K562 (cell line): Measurements from ENCODE around the gene PLAGL1. TPM values are rescaled to one million over a fixed set of nuclear protein-coding genes. Genes with fewer than 3 reads are reported as not detected.
A peak's percentile ranks its signal among the peaks of the same experiment; 100 is the strongest.

Experiments
- BCL6 ChIP-seq: fragments of 250-450 bp; sonication (Bioruptor Pico); IDR thresholded peaks from 2 replicates; pipeline ENCODE4 v1.4.0; 2020
- GABPA ChIP-seq: fragments of 200-800 bp; sonication (Bioruptor generic); conservative IDR thresholded peaks from 2 replicates; pipeline ENCODE4 v1.6.1; 2016; ENCODE audit warnings: low read depth, missing genetic modification characterization, missing compliant biosample characterization
- HDAC1 ChIP-seq, 2 experiments: fragments of 450-650 bp; IDR thresholded peaks; 2 replicates each; pipeline ENCODE4 v1.6.1; 2016 to 2017; ENCODE audit warnings: inconsistent platforms in 1 of 2, mild to moderate bottlenecking in 1 of 2, moderate library complexity in 1 of 2
- HNRNPK ChIP-seq: fragments of 200-400 bp; formaldehyde crosslinking; IDR thresholded peaks from one replicate; pipeline ENCODE4 v1.6.1; 2018; ENCODE audit warnings: mild to moderate bottlenecking, low read depth, low read length; ENCODE audit not compliant: poor library complexity, severe bottlenecking
- JUND ChIP-seq, 2 experiments: IDR thresholded peaks; 2 replicates in 1 of 2; 3 replicates in 1 of 2; pipeline ENCODE4 v1.6.1; 2011; ENCODE audit warnings: borderline replicate concordance in 2 of 2, low read depth in 2 of 2, low read length in 2 of 2, improper control_type of control experiment in 1 of 2, missing biosample characterization in 1 of 2, missing genetic modification characterization in 1 of 2, missing genetic modification reagents in 1 of 2
- KDM4B ChIP-seq, 2 experiments: fragments of 450-650 bp in 1 of 2; sonication (generic) in 1 of 2; IDR thresholded peaks; 2 replicates each; pipeline ENCODE4 v1.6.1; 2016 to 2017; ENCODE audit warnings: borderline replicate concordance in 2 of 2, antibody characterized with exemption in 1 of 2, low read depth in 1 of 2, mild to moderate bottlenecking in 1 of 2
- MXI1 ChIP-seq: IDR thresholded peaks from 2 replicates; pipeline ENCODE4 v1.6.1; 2011; ENCODE audit warnings: low read depth, mild to moderate bottlenecking, improper control_type of control experiment, low read length
- REST ChIP-seq, 2 experiments: fragments of 450-650 bp; formaldehyde crosslinking in 1 of 2; IDR thresholded peaks; 2 replicates each; pipeline versions ENCODE4 v1.4.0 to v1.6.1; 2014 to 2020; ENCODE audit warnings: mild to moderate bottlenecking in 2 of 2, borderline replicate concordance in 1 of 2, low read depth in 1 of 2
- TEAD1 ChIP-seq, 2 experiments: fragments of 450-650 bp in 1 of 2; sonication (generic) in 1 of 2; formaldehyde crosslinking; IDR thresholded peaks; 2 replicates each; pipeline versions ENCODE4 v1.4.0 to v1.8.0; 2020 to 2022; ENCODE audit warnings: mild to moderate bottlenecking in 2 of 2, missing genetic modification reagents in 1 of 2
- THAP12 ChIP-seq: fragments of 250-450 bp; sonication (Bioruptor Pico); IDR thresholded peaks from 2 replicates; pipeline ENCODE4 v1.9.0; 2021; ENCODE audit warnings: mild to moderate bottlenecking, inconsistent platforms
- U2AF2 ChIP-seq: fragments of 200-400 bp; formaldehyde crosslinking; optimal IDR thresholded peaks from 2 replicates; pipeline ENCODE3; 2017; ENCODE audit warnings: low read depth, mild to moderate bottlenecking, low read length
- ZBTB7A ChIP-seq: IDR thresholded peaks from 2 replicates; pipeline ENCODE4 v1.6.1; 2011; ENCODE audit warnings: low read depth, mild to moderate bottlenecking, low read length, moderate library complexity, borderline replicate concordance; ENCODE audit not compliant: control insufficient read depth
- ZKSCAN1 ChIP-seq: fragments of 150-350 bp; IDR thresholded peaks from 2 replicates; pipeline ENCODE4 v1.6.1; 2016; ENCODE audit warnings: low read depth, low read length
- polyA plus RNA-seq, 8 experiments: library from polyadenylated mRNA; depleted of rRNA in 4 of 8; stranded (reverse) in 5 of 8; unstranded in 3 of 8; fragments of >200 nt; fragmentation: Nextera tagmentation in 2 of 8; fragmentation: Illumina TruSeq in 1 of 8; extraction: Ambion mirVana in 2 of 8; extraction: Trizol in 1 of 8; gene quantifications; 2 replicates each; pipeline versions ENCODE4 v1.2.1 to v1.2.3, GENCODE V29; 2011 to 2014; ENCODE audit warnings: inconsistent platforms in 1 of 8, missing spikeins in 1 of 8
- total RNA-seq, 7 experiments: library from RNA; depleted of rRNA in 6 of 7; stranded (reverse); fragments of >200 nt in 6 of 7; fragmentation: Illumina TruSeq in 2 of 7; extraction: Trizol in 2 of 7; gene quantifications; 2 replicates each; pipeline versions ENCODE4 v1.2.1 to v1.2.3, GENCODE V29; 2011 to 2021; ENCODE audit warnings: low replicate concordance in 1 of 7
- TF ChIP-seq, protein P1 (sequence below): sonication (generic); formaldehyde crosslinking; IDR thresholded peaks from 2 replicates; pipeline ENCODE4 v1.9.0; 2022; ENCODE audit warnings: mild to moderate bottlenecking, missing genetic modification reagents

PLAGL1 gene
- total and polyA plus RNA-seq, 9 of the 15 experiments (the other 6 are each of a cell fraction or from before 2014, with no cell fraction given) = 4.9 to 29.6 (median 13.2) TPM

DNA sequence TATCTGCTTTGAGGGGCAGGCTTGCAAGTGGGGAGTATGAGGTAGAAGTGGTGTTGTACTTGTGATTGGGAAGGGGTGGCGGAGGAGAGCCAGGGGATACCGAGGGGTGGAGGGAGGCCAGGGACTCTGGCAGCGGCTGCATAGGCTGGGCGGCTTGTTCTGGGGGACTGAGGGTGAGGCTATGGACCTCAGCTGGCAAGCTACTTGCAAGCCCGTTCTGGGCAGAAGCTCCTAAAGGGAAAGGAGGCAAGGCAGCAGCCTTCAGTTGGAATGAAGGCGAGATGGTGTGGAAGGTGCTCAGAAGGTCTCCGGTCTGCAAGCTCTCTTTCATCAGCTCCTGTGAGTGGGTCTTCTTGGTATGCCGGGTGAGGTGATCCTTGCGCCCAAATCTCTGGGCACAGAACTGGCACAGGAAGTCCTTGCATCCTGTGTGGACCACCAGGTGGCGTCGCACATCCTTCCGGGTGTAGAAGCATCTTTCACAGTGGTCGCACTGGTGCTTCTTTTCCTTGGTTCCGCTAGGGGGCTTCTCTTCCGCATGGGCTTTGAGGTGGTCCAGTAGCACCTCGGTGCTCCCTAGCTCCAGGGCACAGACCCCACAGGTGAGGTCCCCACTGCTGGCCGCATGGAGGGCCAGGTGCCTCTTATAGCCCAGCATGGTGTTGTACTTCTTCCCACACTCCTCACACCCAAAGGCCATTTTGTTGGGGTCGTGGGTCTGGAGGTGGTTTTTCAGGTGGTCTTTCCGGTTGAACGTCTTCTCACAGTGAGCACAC is 66.0 kb downstream of the PLAGL1 start (continued):
- TF ChIP-seq BCL6 (CRISPR knock-in tag) (no peak), ZBTB7A (peak; percentile 86; the same call in 1 of the 2 replicates), JUND (IDR thresholded peaks at IDR 0.05; ENCODE audit: borderline replicate concordance, low read depth, low read length) (peak; percentile 31; the same call in 1 of the 2 replicates), JUND (tag; IDR thresholded peaks at IDR 0.05; ENCODE audit: borderline replicate concordance, low read depth, low read length) (no peak), HDAC1 (IDR thresholded peaks at IDR 0.05) (0 out of 4 replicates have a peak, but pooled peaks of 1 of the 2 experiments have one; percentile 23), GABPA (tag) (peak; percentile 71), ZKSCAN1 (0 out of 2 replicates have a peak, but pooled peaks have one; percentile 36), THAP12 (peak; percentile 17; the same call in 1 of the 2 replicates), KDM4B (IDR thresholded peaks at IDR 0.05; ENCODE audit: borderline replicate concordance in 2 of 2, low read depth in 1 of 2) (0 out of 4 replicates have a peak, but pooled peaks of 1 of the 2 experiments have one; percentile 2), MXI1 (no peak), TEAD1 (CRISPR knock-in tag; IDR thresholded peaks at IDR 0.05) (0 out of 4 replicates have a peak, but pooled peaks of 1 of the 2 experiments have one; percentile 9), REST (IDR thresholded peaks at IDR 0.05; ENCODE audit: borderline replicate concordance) (peak; percentile 64), REST (CRISPR knock-in tag; IDR thresholded peaks at IDR 0.05; ENCODE audit: low read depth) (no peak), U2AF2 (no peak), HNRNPK (no peak)
- TF ChIP-seq, protein P1, sequence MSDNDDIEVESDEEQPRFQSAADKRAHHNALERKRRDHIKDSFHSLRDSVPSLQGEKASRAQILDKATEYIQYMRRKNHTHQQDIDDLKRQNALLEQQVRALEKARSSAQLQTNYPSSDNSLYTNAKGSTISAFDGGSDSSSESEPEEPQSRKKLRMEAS (CRISPR knock-in tag) = 0 out of 2 replicates have a peak, but pooled peaks have one; percentile 8
